GM19239 (cell line): ENCODE results near the gene VILL.
"Not testable (repeated sequence)": the region's sequence is repeated elsewhere in the genome, so short reads cannot be mapped to it uniquely, and the experiment has no call there.

ENCODE experiments used
- DNase-seq: peaks from one replicate; pipeline ENCODE4 v3.0.0; 2011; ENCODE audit warnings: low spot score; ENCODE audit not compliant: insufficient read length
- FAIRE-seq: peaks from 2 replicates; lab custom pipeline; 2011; peaks lifted over from hg19 to GRCh38; lab: Jason Lieb, UNC

Gene VILL

DNA sequence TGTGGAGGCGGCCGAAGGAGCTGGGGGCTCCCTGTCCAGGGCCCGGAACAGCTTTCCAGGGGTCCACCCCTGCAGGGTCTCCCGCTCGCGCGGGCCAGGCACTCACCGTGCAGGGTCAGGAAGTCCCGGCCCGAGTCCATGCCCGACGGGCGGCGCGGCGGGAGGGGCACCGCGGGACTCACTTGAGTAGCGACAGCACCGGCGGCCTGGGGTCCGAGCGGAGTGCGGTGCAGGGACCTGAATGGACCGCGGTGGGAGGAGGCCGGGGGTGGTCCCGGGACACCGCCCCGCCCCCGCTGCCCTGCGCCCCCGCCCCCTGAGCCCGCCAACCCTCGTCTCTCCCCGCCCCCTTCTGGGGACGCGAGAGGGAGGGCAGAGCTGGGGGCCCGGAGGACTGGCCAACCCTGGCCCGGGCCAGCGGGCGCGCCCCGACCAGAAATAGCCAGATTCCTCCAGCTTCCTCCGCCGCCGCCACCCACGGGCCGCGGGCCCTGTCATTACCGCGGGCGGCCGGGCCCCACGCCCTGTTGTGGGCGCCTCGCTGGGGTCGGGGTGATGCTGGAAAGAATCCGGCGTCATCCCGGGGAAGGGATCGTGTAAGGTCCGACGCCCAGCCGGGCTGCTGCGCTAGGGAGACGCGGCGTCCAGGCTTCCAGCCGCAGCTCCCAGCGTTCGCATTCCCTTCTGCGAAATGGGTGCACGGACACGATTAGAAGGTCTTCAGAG is 39.0 kb downstream of the VILL start, which contains the start of gene PLCD1:
Gene PLCD1, minus strand, starts transcription at position 243 of the 726 bp plus-strand sequence. Its CDS starts 103 bp downstream, at position 140.
- FAIRE-seq (no peak), DNase-seq (no peak)

DNA sequence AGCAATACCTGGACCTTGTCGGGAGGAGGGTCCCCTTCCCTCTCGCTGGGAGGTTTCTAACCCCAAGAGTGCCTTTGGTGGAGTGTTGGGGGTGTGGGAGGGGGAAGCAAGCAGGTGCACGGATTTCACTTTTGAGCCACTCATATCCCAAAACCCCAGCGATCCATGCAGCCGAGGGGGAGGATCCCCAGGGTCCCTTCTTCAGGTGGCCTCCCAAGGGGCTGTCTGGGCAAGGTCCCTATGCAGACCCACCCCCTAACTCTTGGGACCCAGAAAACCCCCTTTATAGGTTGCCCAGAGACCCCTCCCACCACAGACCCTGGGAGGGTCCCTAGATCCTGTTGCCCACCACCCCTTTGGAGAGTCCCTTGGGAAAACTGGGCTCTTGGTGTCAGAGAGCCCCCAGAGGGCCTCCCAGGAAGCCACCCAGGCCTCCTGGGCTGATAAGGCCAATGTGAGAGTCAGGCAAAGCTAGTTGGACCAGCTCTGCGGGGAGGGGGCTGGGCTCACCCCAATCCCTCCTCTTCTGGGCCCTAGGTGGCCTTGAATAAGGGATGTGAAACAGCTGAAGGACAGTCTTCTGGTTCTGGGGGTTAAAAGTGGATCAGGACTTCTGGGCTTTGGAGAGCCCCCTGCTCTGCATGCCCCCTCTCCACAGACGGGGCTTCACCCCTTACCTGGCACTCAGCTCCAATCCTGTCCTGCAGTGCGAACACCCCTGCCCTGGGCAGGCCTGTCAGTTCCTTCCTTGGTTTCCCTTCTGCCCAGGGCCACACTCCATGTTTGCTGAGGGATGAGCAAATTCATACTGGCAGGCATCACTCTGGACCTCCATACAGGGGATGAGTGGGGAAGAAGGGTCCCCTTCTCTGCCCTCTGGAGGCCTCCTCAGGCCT is 39.8 kb downstream of the VILL start:
- no peak for FAIRE-seq
- no peak for DNase-seq

DNA sequence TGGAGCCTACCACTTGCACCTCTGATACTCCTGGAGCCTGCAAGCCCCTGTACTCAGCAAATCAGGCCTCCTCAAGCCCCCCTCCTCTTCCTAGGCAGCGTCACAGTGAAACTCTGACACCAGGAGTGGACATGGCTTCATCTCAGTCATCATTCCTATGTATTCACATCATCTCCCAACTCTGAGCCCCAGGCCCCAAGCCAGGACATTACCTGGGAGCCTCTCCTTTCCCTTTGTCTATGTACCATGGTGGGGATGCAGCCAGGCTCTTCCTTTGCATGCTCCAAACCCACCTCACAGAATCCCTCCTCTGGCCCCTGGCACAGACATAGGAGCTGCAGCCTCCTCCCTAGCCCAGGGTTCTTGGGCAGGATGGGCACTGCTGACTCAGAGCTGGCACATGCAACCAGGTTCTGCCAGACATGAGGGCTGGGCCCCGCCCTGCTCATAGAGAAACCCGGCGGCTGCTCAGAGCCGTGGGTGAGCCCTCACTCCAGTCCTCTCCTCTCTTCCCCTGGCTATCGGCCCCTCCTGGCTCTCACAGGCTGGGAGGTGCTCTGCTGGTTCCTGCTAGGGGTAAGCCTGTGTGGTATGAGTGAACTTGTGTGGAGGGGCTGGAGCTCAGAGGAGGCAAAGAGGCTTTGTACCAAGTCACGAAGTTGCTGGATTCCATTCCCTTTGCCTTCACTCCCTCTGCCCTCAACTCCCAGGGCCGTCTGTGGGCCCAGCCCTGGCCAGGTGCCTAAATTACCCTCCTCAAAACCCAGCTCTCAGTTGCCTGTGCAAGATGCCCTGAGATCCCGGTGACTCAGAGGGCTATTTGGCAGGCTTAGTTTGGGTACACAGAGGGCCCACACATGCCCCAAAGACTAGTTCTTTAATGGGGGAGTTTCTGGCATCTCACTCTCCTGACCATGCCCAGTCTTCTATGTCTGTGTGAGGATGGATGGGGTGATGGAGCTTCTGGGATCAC is 40.7 kb downstream of the VILL start:
- no peak for FAIRE-seq
- DNase-seq, result no peak

DNA sequence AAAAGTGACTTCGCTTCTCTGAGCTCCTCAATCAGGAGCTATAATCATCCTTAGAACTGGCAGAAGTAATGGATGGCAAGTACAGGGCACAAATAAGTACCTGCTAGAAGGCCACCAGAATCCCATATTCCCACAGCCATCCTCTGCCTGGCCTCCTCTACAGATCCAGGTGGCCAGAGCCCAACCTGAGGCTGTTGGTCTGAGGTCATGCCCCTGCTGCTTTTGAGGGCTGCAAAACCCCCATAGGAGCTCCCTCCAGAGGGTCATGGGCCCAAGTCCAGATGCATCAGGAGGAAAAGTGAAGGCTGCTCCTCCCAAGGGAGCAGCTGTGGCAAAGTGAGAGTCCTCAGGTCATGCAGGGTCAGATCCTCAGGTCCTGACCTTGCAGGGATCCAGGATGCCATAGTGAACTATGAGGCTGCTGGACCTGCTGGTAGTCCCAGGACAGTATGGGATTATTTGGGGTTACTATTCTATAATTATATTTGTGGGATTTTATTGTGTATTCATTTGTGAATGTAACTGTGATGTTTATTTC is 41.8 kb downstream of the VILL start:
- DNase-seq (no peak), FAIRE-seq (no peak)

DNA sequence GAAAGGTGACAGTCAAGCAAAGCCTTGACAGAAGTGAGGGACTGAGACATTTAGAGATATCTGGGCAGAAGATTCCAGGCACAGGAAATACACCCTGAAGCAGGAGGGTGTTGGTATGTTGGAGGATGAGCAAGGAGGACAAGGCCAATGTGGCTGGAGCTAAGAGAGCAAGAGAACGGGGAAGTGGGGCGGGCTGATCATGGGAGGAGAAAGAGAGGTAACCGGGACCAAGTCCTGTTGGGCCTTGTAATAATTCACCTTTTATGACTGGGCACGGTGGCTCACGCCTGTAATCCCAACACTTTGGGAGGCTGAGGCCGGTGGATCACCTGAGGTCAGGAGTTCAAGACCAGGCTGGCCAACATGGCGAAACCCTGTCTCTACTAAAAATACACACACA is 43.0 kb downstream of the VILL start:
- not testable (repeated sequence) for FAIRE-seq, DNase-seq

DNA sequence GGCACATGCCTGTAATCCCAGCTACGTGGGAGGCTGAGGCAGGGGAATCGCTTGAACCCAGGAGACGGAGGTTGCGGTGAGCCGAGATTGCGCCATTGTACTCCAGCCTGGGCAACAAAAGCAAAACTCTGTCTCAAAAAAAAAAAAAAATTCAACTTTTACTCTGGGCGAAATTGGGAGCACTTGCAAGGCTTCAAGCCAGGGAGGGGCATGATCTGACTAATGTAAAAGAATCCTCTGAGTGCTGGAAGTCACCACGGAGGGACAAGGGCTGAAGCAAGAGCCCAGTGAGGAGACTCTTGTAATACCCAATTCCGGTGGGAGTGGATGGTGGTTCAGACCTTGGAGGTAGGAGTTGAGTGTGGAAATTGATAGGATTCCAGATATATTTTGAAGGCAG is 43.7 kb downstream of the VILL start:
- FAIRE-seq, DNase-seq: not testable (repeated sequence)

DNA sequence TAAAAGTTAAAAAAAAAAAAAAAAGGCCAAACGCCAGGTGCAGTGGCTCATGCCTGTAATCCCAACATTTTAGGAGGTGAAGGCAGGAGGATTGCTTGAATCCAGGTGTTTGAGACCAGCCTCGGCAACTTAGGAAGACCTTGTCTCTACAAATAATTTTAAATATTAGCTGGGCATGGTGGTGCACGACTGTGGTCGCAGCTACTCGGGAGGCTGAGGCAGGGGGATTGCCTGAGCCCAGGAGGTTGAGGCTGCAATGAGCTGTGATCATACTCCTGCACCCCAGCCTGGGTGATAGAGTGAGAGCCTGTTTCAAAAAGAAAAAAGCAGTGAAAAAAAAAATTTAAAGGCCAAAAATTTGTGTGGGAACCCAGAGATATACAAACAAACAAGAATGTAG is 45.7 kb downstream of the VILL start:
- FAIRE-seq (no peak), DNase-seq (no peak)

DNA sequence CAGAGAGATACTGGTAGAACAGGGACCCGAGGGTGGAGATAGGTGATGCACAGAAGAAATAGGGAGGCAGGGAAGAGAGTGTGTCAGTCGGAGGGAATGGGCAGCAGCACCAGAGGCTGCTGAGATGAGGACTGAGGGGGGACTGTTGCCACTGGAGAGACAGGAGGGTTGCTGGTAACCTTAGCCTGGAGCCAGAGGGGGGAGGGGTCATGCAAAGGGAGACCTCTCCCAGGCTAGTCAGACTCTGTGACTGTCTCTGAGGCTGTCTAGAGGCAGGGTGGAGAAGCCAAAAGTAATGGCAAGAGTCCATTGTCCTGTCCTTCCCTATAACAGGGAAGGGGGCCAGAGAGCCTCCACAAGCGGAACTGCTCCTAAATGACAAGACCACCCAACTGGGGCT is 46.3 kb downstream of the VILL start:
- DNase-seq, result no peak
- FAIRE-seq, result no peak

DNA sequence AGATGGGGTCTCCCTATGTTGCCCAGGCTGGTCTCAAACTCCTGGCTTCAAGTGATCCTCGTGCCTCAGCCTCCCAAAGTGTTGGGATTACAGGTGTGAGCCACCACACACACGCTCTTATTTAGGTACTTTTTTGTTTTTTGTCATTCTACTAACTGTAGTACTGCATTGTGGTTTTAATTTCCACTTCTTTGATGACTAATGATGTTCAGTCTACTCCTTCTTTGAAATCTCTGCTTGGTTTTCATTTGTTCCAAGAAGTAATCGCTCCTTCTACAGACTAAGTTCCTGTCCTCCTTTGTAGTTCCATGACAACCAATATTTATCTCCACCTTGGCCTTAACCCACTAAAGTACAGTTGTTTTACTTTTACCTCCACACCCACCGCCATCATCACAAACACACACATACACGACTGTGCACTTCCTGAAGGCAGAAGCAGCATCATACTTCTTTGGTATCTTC is 47.9 kb downstream of the VILL start:
- DNase-seq (no peak), FAIRE-seq (no peak)

DNA sequence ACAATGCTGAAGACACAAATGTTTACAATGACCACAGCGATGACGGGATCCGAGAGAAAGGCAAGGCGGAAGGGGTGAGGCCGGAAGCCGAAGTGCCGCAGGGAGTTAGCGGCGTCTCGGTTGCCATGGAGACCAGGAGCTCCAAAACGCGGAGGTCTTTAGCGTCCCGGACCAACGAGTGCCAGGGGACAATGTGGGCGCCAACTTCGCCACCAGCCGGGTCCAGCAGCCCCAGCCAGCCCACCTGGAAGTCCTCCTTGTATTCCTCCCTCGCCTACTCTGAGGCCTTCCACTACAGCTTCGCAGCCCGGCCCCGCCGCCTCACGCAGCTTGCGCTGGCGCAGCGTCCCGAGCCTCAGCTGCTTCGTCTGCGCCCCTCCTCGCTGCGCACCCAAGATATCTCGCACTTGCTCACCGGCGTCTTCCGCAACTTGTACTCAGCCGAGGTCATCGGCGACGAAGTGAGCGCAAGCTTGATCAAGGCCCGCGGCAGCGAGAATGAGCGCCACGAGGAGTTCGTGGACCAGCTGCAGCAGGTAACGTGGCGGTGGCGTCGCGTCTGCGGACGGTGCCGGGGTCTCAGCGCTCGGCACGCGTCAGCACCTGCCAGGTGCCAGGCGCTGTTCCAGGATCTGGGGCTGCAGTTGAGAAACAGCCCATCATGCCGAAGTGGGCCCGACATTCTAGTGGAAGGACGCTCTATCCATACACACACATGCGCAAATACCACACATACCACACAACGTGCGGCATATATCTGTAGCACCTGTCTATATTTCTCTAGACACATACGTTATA is 48.7 kb downstream of the VILL start, which contains the start of gene DLEC1:
Gene DLEC1, plus strand, starts transcription at position 108 of the 798 bp plus-strand sequence. Its CDS starts 18 bp downstream, at position 126.
- FAIRE-seq, result peak; percentile 87
- peak; percentile 86 for DNase-seq

DNA sequence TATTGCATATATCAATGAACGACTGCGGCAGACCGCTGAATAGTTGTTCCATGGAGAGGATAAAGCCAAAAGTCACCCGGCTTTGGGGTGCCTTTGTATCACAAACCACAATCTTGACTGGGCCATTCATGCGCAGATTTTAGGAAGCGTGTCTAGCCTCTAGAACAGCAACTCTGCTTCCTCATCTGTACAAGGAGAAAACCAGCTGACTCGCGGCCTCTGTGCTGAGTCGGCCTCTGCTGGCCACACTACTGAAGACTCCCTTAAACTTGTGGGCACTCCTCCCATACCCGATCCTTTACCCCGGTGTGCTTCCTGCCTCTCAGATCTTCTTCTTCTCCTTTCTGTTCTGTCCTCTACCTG is 49.3 kb downstream of the VILL start:
- DNase-seq, result no peak
- FAIRE-seq, result peak; percentile 61

DNA sequence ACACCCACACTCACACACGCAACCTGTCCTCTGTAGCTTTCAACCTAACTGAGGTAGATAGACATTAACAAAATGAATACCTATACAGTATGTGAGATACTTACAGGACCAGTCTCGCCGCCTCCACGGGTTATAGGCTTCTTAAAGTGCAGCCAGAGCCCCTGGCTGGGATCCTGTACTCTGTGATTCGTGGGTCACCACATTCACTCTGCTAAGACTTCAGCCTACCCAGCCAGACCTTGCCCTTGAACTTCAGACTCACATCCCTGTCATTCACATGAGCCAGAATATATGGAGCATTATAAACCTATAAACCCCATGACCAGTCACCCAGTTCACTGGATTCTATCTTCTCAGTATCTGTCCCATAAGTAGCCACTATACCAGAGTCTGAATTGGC is 49.8 kb downstream of the VILL start:
- DNase-seq, result no peak
- FAIRE-seq, result no peak

DNA sequence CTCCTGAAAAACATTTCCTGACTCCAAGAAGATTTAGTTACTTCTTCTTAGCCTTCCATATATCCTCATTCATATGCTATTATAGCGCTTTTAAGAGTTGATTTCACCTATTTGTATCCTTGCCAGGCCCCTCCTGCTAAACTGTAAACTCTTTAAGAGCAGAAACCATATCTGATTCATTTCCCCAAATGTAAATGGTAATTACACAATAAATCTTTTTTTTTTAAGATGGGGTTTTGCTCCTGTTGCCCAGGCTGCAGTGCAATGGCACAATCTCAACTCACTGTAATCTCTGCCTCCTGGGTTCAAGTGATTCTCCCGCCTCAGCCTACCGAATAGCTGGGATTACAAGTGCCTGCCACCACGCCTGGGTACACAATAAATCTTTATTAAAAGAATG is 52.9 kb downstream of the VILL start:
- DNase-seq (no peak), FAIRE-seq (no peak)

DNA sequence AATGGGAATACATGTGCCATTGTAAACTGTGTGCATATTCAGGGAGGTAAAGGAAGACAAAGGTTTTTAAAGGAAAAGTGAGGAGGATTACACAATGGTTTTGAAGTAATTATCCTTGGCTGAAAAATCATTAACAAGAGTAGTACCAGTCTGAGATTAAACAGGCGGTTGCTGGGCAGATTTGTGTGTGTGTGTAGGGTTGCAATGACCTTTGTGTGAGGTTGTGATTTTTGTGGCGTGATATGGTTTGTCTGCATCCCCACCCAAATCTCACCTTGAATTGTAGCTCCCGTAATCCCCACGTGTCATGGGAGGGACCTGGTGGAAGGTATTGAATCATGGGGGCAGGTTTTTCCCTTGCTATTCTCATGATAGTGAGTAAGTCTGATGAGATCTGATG is 55.4 kb downstream of the VILL start:
- FAIRE-seq, result no peak
- DNase-seq, result no peak

DNA sequence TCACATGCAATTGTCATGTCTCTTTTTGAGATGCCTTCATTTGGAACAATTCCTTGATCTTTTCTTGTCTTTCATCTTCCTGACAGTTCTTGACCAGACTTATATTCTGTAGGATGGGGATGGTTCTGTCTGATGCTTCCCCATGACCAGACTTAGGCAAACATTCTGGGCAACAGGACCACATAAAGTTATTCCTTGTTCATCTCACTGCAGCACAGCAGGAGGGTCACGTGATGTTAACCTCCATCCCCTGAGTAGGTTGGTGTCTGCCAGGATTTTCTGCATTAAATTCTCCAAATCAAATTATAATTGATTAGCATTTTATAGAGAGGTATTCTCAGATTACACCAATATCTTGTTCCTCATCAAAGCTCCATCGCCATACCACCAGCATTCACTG is 56.2 kb downstream of the VILL start:
- no peak for DNase-seq
- no peak for FAIRE-seq

DNA sequence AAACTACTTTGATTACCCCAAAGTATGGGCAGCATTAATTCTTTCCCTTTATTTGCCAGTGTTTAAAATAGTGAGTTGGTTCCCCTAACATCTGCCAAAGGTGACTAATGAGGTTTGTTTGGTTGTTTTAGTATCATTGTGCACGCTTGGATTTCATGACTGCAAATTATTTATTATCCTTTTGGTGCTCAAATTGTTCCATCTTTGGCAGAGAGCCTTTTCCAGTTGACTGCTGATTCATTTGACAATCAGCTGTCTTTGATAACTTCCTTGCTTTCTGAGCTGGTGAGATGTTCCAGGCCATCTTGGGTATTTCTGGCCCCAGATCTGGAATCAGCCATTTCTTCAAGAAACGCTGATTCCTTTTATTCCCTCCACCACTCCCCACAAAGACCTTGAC is 57.3 kb downstream of the VILL start:
- no peak for FAIRE-seq
- DNase-seq, result no peak

DNA sequence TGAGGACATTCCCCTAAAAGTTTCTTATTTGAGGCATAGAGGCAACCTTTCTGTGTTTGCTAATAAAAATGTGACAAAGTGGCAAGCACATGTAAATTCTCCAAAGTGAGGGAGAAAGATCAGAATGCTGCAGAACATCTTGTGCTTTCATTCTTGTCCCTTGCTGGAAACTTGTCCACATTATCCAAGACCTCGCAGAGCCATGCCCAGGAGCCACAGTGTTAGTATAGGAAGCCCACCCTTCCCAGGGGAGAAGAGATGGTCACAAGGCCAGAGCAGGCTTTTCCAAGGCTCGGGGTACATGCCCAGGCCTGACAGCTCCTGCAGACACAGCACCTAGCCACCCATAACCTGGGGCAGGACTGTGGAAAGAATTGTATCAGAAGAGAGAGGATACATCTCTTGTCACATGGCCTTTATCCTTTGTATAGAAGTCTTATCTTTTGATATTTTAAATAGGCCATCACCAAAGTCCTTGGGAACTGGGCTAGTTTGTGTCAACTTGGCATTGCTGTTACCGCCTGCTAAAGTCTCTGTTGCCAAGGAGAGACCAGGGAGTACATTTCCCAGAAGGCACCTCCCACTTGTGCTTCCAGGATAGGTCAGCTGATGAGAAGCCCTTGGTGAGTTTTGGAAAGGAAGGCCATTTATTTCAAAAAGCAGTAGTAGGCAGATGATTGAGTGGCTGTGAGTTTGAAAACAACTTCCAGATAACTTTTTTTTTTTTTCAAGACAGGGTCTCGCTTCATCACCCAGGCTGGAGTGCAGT is 59.0 kb downstream of the VILL start:
- DNase-seq (no peak), FAIRE-seq (no peak)

DNA sequence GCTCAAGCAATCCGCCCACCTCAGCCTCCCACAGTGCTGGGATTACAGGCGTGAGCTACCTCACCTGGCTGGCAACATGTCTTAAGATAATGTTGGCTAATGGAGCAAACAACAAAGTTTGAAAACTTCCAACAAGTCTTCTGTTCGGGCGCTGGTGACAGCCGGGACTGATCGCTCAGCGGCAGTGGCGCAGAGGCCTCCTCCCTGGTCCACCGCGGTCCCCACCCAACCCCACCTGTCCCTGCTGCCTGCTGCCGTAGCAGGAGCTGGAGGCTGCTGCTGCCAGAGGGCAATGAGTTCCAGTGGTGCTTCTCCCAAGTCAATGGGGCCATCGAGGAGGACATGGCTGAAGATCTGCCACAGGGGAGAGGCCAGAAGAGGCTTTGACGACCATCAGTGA is 60.5 kb downstream of the VILL start:
- DNase-seq, result no peak
- no peak for FAIRE-seq
